Activated effector memory CD4-positive, alpha-beta T cell treated with anti-CD3 and anti-CD28 coated beads, Interleukin-2, amount 50 U/mL, for 16 hours (primary cell): ENCODE data around the gene BBS12.
A peak's percentile ranks its signal among the peaks of the same experiment; 100 is the strongest.

Source experiments
- DNase-seq: peaks from one replicate; pipeline ENCODE4 v3.0.0-alpha.2; 2020

The BBS12 gene

GRCh38 chr4:122716825-122717448, 15.6 kb upstream of the BBS12 start:
- DNase-seq = peak; percentile 89

- no peak for DNase-seq
These were observed 14.2 kb upstream of the BBS12 start for GRCh38 chr4:122718281-122718680.

- DNase-seq = no peak
These were observed 10.2 kb upstream of the BBS12 start for GRCh38 chr4:122722256-122722655.

GRCh38 chr4:122728856-122729255, 3.6 kb upstream of the BBS12 start:
- DNase-seq = no peak

- no peak for DNase-seq
These were observed 828 bp upstream of the BBS12 start for GRCh38 chr4:122731676-122732075.

- DNase-seq = no peak
These were observed 1.2 kb downstream of the BBS12 start for GRCh38 chr4:122733787-122734120.

- no peak for DNase-seq
These were observed 6.7 kb downstream of the BBS12 start for GRCh38 chr4:122739174-122739573.

- DNase-seq = no peak
These were observed 10.7 kb downstream of the BBS12 start for GRCh38 chr4:122742933-122743829.

GRCh38 chr4:122744229-122744628, 11.7 kb downstream of the BBS12 start:
- no peak for DNase-seq

GRCh38 chr4:122746485-122746965, 14.0 kb downstream of the BBS12 start:
- no peak for DNase-seq

GRCh38 chr4:122747068-122747467, 14.6 kb downstream of the BBS12 start:
- no peak for DNase-seq

GRCh38 chr4:122747883-122748282, 15.4 kb downstream of the BBS12 start:
- DNase-seq = no peak

GRCh38 chr4:122749704-122750454, 17.4 kb downstream of the BBS12 start:
- no peak for DNase-seq

- DNase-seq = no peak
These were observed 23.2 kb downstream of the BBS12 start for GRCh38 chr4:122755675-122756074.

- no peak for DNase-seq
These were observed 25.5 kb downstream of the BBS12 start for GRCh38 chr4:122758033-122758432.

GRCh38 chr4:122759639-122760310, 27.3 kb downstream of the BBS12 start:
- DNase-seq = no peak

- DNase-seq = no peak
These were observed 30.0 kb downstream of the BBS12 start for GRCh38 chr4:122762520-122762919.

GRCh38 chr4:122762966-122763716, 30.6 kb downstream of the BBS12 start:
- no peak for DNase-seq

- DNase-seq = no peak
These were observed 31.7 kb downstream of the BBS12 start for GRCh38 chr4:122764071-122764820.

GRCh38 chr4:122764821-122765215, 32.3 kb downstream of the BBS12 start:
- no peak for DNase-seq

GRCh38 chr4:122765692-122766352, 33.3 kb downstream of the BBS12 start:
- DNase-seq = no peak
